ENCODE measurements around the gene RDH8.

DNA sequence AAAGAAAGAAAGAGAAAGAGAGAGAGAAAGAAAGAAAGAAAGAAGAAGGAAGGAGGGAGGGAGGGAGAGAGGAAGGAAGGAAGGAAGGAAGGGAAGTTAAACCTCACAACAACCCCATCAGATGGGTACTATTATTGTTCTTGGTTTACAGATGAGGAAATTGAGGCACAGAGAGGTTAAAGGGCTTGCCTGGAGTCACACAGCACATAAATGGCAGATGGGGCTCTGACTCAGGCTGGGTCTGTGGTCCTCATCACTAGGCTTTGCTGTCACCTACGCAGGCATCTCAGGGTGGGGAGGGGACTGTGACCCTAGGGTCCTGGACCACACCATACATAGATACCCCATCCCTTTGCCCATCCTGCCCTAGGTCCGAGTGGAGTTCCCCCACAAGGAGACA is 36.3 kb downstream of the RDH8 start:
- TF ChIP-seq POLR2A (IDR thresholded peaks at IDR 0.05) (no peak), POLR2AphosphoS5 (IDR thresholded peaks at IDR 0.05) (no peak)
- TF ChIP-seq, protein P1, sequence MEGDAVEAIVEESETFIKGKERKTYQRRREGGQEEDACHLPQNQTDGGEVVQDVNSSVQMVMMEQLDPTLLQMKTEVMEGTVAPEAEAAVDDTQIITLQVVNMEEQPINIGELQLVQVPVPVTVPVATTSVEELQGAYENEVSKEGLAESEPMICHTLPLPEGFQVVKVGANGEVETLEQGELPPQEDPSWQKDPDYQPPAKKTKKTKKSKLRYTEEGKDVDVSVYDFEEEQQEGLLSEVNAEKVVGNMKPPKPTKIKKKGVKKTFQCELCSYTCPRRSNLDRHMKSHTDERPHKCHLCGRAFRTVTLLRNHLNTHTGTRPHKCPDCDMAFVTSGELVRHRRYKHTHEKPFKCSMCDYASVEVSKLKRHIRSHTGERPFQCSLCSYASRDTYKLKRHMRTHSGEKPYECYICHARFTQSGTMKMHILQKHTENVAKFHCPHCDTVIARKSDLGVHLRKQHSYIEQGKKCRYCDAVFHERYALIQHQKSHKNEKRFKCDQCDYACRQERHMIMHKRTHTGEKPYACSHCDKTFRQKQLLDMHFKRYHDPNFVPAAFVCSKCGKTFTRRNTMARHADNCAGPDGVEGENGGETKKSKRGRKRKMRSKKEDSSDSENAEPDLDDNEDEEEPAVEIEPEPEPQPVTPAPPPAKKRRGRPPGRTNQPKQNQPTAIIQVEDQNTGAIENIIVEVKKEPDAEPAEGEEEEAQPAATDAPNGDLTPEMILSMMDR (IDR thresholded peaks at IDR 0.05) = no peak
